Thymus (tissue), 11 donors: ENCODE data around the gene SMC5. TPM values are rescaled to one million over a fixed set of nuclear protein-coding genes. Genes with fewer than 3 reads are reported as not detected.
"Not testable (repeated sequence)": the region's sequence is repeated elsewhere in the genome, so short reads cannot be mapped to it uniquely, and the experiment has no call there.

Experiments used
- DNase-seq, 9 donors: peaks; one replicate each; pipeline ENCODE4 v3.0.0-alpha.2; 2013; ENCODE audit warnings: low spot score in 9 of 9, low read depth in 6 of 9, missing footprints in 1 of 9
- H3K27ac ChIP-seq, 2 donors: one replicate each; pipeline ENCODE4 v1.5.1; 2013; ENCODE audit warnings: control low read depth in 1 of 2, low read depth in 1 of 2, low read length in 1 of 2, mild to moderate bottlenecking in 1 of 2, moderate library complexity in 1 of 2
- H3K27me3 ChIP-seq, 2 donors: one replicate each; pipeline ENCODE4 v1.5.1; 2013; ENCODE audit warnings: low read length in 1 of 2; ENCODE audit not compliant: control insufficient read depth in 2 of 2, insufficient read depth in 1 of 2
- H3K36me3 ChIP-seq, 2 donors: one replicate each; pipeline ENCODE4 v1.5.1; 2013; ENCODE audit warnings: low read length in 1 of 2, mild to moderate bottlenecking in 1 of 2, moderate library complexity in 1 of 2; ENCODE audit not compliant: control insufficient read depth in 2 of 2, insufficient read depth in 2 of 2
- H3K4me1 ChIP-seq, 2 donors: one replicate each; pipeline ENCODE4 v1.5.1; 2013; ENCODE audit warnings: low read length in 2 of 2; ENCODE audit not compliant: control insufficient read depth in 2 of 2, insufficient read depth in 2 of 2
- H3K4me3 ChIP-seq, 2 donors: one replicate each; pipeline ENCODE4 v1.5.1; 2013; ENCODE audit warnings: low read length in 2 of 2, control low read depth in 1 of 2, mild to moderate bottlenecking in 1 of 2
- H3K9me3 ChIP-seq, 2 donors: one replicate each; pipeline ENCODE4 v1.5.1; 2013; ENCODE audit warnings: low read length in 1 of 2, mild to moderate bottlenecking in 1 of 2; ENCODE audit not compliant: control insufficient read depth in 2 of 2, insufficient read depth in 1 of 2
- WGBS: extraction: QIAGEN DNeasy Blood & Tissue Kit; methylation state at CpG from one replicate; pipeline ENCODE4 v1.1.7; 2013; 5-methylcytosine and 5-hydroxymethylcytosine counted together
- polyA plus RNA-seq: library from polyadenylated mRNA; stranded (reverse); fragments of 200-250 nt; gene quantifications from one replicate; pipeline ENCODE4 v1.2.3, GENCODE V29; 2013
- total RNA-seq: library from RNA; stranded (reverse); fragments of 120-200 nt; gene quantifications from one replicate; pipeline ENCODE4 v1.2.4, GENCODE V29; 2013
- donor health status: healthy.

Gene SMC5
- total and polyA plus RNA-seq, 2 donors = 17.8 to 25.1 TPM

- Histone ChIP-seq H3K4me3 (no peak overlapping the region), H3K27me3 (no peaks in the 10 kb centered on the region), H3K9me3 (no peaks in the 10 kb centered on the region), H3K27ac (no peak overlapping the region), H3K4me1 (no peaks in the 10 kb centered on the region), H3K36me3 (peaks cover 12 to 31% of the 10 kb centered on the region in 2 donors)
- no peak for DNase-seq
- WGBS = 96% methylated on average over 3 of the region's 3 CpGs
These were observed 56.6 kb downstream of the SMC5 start for GRCh38 chr9:70315389-70315788.

- Histone ChIP-seq H3K36me3 (peaks cover 18 to 24% of the 10 kb centered on the region in 2 donors), H3K4me1 (no peaks in the 10 kb centered on the region), H3K4me3 (no peak overlapping the region), H3K27ac (no peak overlapping the region), H3K9me3 (no peaks in the 10 kb centered on the region), H3K27me3 (no peaks in the 10 kb centered on the region)
- DNase-seq = no peak
- WGBS = 95% methylated on average over 6 of the region's 6 CpGs
These were observed 59.2 kb downstream of the SMC5 start for GRCh38 chr9:70318002-70318401.

GRCh38 chr9:70322096-70322495 lies 63.3 kb downstream of the SMC5 start:
- peaks cover 19 to 20% of the 10 kb centered on the region in 2 donors for H3K36me3 ChIP-seq
- no peaks in the 10 kb centered on the region for H3K27me3 ChIP-seq
- WGBS = 97% methylated on average over 4 of the region's 4 CpGs
- no peak for DNase-seq
- no peak overlapping the region for H3K27ac ChIP-seq
- no peaks in the 10 kb centered on the region for H3K9me3 ChIP-seq
- no peaks in the 10 kb centered on the region for H3K4me1 ChIP-seq
- no peak overlapping the region for H3K4me3 ChIP-seq

GRCh38 chr9:70324963-70325362 lies 66.2 kb downstream of the SMC5 start:
- Histone ChIP-seq H3K27me3 (no peaks in the 10 kb centered on the region), H3K36me3 (peaks cover 34 to 39% of the 10 kb centered on the region in 2 donors), H3K9me3 (peaks cover 1 to 10% of the 10 kb centered on the region in 2 donors), H3K27ac (no peak overlapping the region), H3K4me3 (no peak overlapping the region), H3K4me1 (no peaks in the 10 kb centered on the region)
- whole genome bisulfite sequencing = 79% methylated on average over 3 of the region's 3 CpGs
- no peak for DNase-seq

GRCh38 chr9:70328625-70329024 lies 69.8 kb downstream of the SMC5 start:
- H3K9me3 ChIP-seq, DNase-seq, H3K4me3 ChIP-seq, H3K27me3 ChIP-seq, H3K27ac ChIP-seq, H3K4me1 ChIP-seq: not testable (repeated sequence)
- H3K36me3 ChIP-seq = peaks cover 28 to 41% of the 10 kb centered on the region in 2 donors
- 85% methylated on average over 4 of the region's 4 CpGs for WGBS

- DNase-seq = peak in 1 of 9 donors; percentile 15
- Histone ChIP-seq H3K36me3 (peaks cover 0 to 6% of the 10 kb centered on the region in 2 donors), H3K4me3 (no peak overlapping the region), H3K4me1 (no peaks in the 10 kb centered on the region), H3K27me3 (no peaks in the 10 kb centered on the region), H3K27ac (no peak overlapping the region), H3K9me3 (no peaks in the 10 kb centered on the region)
- WGBS = 7% methylated on average over 1 of the region's 1 CpG
These were observed 81.8 kb downstream of the SMC5 start for GRCh38 chr9:70340572-70340971.

- DNase-seq = no peak
- Histone ChIP-seq H3K36me3 (peaks cover 5 to 28% of the 10 kb centered on the region in 2 donors), H3K9me3 (no peaks in the 10 kb centered on the region), H3K27me3 (no peaks in the 10 kb centered on the region), H3K4me1 (no peaks in the 10 kb centered on the region), H3K27ac (no peak overlapping the region), H3K4me3 (no peak overlapping the region)
- WGBS = over 99% methylated on average over 2 of the region's 2 CpGs
These were observed 88.3 kb downstream of the SMC5 start for GRCh38 chr9:70347046-70347445.

- WGBS = 97% methylated on average over 1 of the region's 1 CpG
- Histone ChIP-seq H3K27ac (no peak overlapping the region), H3K9me3 (no peaks in the 10 kb centered on the region), H3K4me3 (no peak overlapping the region), H3K36me3 (peaks cover 5 to 32% of the 10 kb centered on the region in 2 donors), H3K27me3 (no peaks in the 10 kb centered on the region), H3K4me1 (no peaks in the 10 kb centered on the region)
- no peak for DNase-seq
These were observed 93.6 kb downstream of the SMC5 start for GRCh38 chr9:70352356-70352755.

GRCh38 chr9:70352802-70353201 lies 94.0 kb downstream of the SMC5 start:
- H3K27me3 ChIP-seq = no peaks in the 10 kb centered on the region
- H3K4me3 ChIP-seq = no peak overlapping the region
- peaks cover 5 to 37% of the 10 kb centered on the region in 2 donors for H3K36me3 ChIP-seq
- no peaks in the 10 kb centered on the region for H3K4me1 ChIP-seq
- H3K9me3 ChIP-seq = no peaks in the 10 kb centered on the region
- DNase-seq = no peak
- H3K27ac ChIP-seq = no peak overlapping the region

GRCh38 chr9:70355801-70356200 lies 97.0 kb downstream of the SMC5 start:
- no peak overlapping the region for H3K27ac ChIP-seq
- H3K4me3 ChIP-seq = no peak overlapping the region
- WGBS = 96% methylated on average over 3 of the region's 3 CpGs
- no peaks in the 10 kb centered on the region for H3K4me1 ChIP-seq
- no peak for DNase-seq
- H3K36me3 ChIP-seq = peaks cover 5 to 19% of the 10 kb centered on the region in 2 donors
- no peaks in the 10 kb centered on the region for H3K27me3 ChIP-seq
- H3K9me3 ChIP-seq = no peaks in the 10 kb centered on the region
